Muscle layer of colon (tissue), 2 donors: Measurements from ENCODE around the gene OR6M1.

Source experiments
- H3K27ac ChIP-seq: one replicate; pipeline ENCODE4 v1.7.0; 2013; ENCODE audit warnings: low read depth, mild to moderate bottlenecking, low read length, moderate library complexity
- H3K27me3 ChIP-seq, 2 donors: one replicate each; pipeline ENCODE4 v1.7.0; 2013; ENCODE audit warnings: low read length in 2 of 2, mild to moderate bottlenecking in 2 of 2; ENCODE audit not compliant: insufficient read depth in 2 of 2, control insufficient read depth in 1 of 2
- H3K36me3 ChIP-seq: one replicate; pipeline ENCODE4 v1.7.0; 2013; ENCODE audit warnings: mild to moderate bottlenecking, low read length; ENCODE audit not compliant: insufficient read depth
- H3K4me1 ChIP-seq: one replicate; pipeline ENCODE4 v1.7.0; 2013; ENCODE audit warnings: mild to moderate bottlenecking, low read length; ENCODE audit not compliant: insufficient read depth
- H3K4me3 ChIP-seq, 2 donors: one replicate each; pipeline ENCODE4 v1.7.0; 2013; ENCODE audit warnings: low read length in 2 of 2, low read depth in 1 of 2, mild to moderate bottlenecking in 1 of 2, moderate library complexity in 1 of 2
- H3K9ac ChIP-seq: one replicate; pipeline ENCODE4 v1.7.0; 2013; ENCODE audit warnings: low read length
- H3K9me3 ChIP-seq: one replicate; pipeline ENCODE4 v1.7.0; 2013; ENCODE audit warnings: mild to moderate bottlenecking, low read length
- donor health status: abdominal sarcoma.
- donor health status: Adenocarcinoma of cecum.

Gene OR6M1

GRCh38 chr11:123815122-123815521 is 9.0 kb upstream of the OR6M1 start:
- Histone ChIP-seq H3K9ac (no peak overlapping the region), H3K9me3 (no peaks in the 10 kb centered on the region), H3K36me3 (no peaks in the 10 kb centered on the region), H3K27ac (no peak overlapping the region), H3K4me1 (no peaks in the 10 kb centered on the region), H3K4me3 (no peak overlapping the region), H3K27me3 (no peaks in the 10 kb centered on the region)

- no peaks in the 10 kb centered on the region for H3K27me3 ChIP-seq
- H3K4me3 ChIP-seq: no peak overlapping the region
- no peaks in the 10 kb centered on the region for H3K4me1 ChIP-seq
- no peaks in the 10 kb centered on the region for H3K36me3 ChIP-seq
- no peaks in the 10 kb centered on the region for H3K9me3 ChIP-seq
- no peak overlapping the region for H3K27ac ChIP-seq
- H3K9ac ChIP-seq: no peak overlapping the region
These were observed 4.4 kb downstream of the OR6M1 start for GRCh38 chr11:123801765-123802164.

- no peaks in the 10 kb centered on the region for H3K9me3 ChIP-seq
These were observed 6.1 kb downstream of the OR6M1 start for GRCh38 chr11:123800036-123800435.

GRCh38 chr11:123799438-123799837 is 6.7 kb downstream of the OR6M1 start:
- H3K27me3 ChIP-seq: no peaks in the 10 kb centered on the region
- no peaks in the 10 kb centered on the region for H3K36me3 ChIP-seq
- no peaks in the 10 kb centered on the region for H3K4me1 ChIP-seq
- no peaks in the 10 kb centered on the region for H3K9me3 ChIP-seq
- no peak overlapping the region for H3K27ac ChIP-seq
- H3K4me3 ChIP-seq: no peak overlapping the region
- H3K9ac ChIP-seq: no peak overlapping the region

More at GRCh38 chr11:123800036-123800435, 6.1 kb downstream of the OR6M1 start:
- Histone ChIP-seq H3K27ac (no peak overlapping the region), H3K27me3 (no peaks in the 10 kb centered on the region), H3K9ac (no peak overlapping the region), H3K4me3 (no peak overlapping the region), H3K36me3 (no peaks in the 10 kb centered on the region), H3K4me1 (no peaks in the 10 kb centered on the region)

- Histone ChIP-seq H3K36me3 (no peaks in the 10 kb centered on the region), H3K4me1 (no peaks in the 10 kb centered on the region), H3K9ac (no peak overlapping the region), H3K9me3 (no peaks in the 10 kb centered on the region), H3K27ac (no peak overlapping the region), H3K4me3 (no peak overlapping the region), H3K27me3 (no peaks in the 10 kb centered on the region)
These were observed 7.5 kb downstream of the OR6M1 start for GRCh38 chr11:123798513-123799252.

- Histone ChIP-seq H3K27me3 (no peaks in the 10 kb centered on the region), H3K9ac (no peak overlapping the region), H3K36me3 (no peaks in the 10 kb centered on the region), H3K4me1 (no peaks in the 10 kb centered on the region), H3K27ac (no peak overlapping the region), H3K9me3 (no peaks in the 10 kb centered on the region), H3K4me3 (no peak overlapping the region)
These were observed 8.1 kb downstream of the OR6M1 start for GRCh38 chr11:123798079-123798478.

GRCh38 chr11:123797541-123797940 is 8.6 kb downstream of the OR6M1 start:
- Histone ChIP-seq H3K36me3 (no peaks in the 10 kb centered on the region), H3K9ac (no peak overlapping the region), H3K4me3 (no peak overlapping the region), H3K9me3 (no peaks in the 10 kb centered on the region), H3K27me3 (no peaks in the 10 kb centered on the region), H3K27ac (no peak overlapping the region), H3K4me1 (no peaks in the 10 kb centered on the region)

- no peak overlapping the region for H3K9ac ChIP-seq
- no peak overlapping the region for H3K4me3 ChIP-seq
- H3K27ac ChIP-seq: no peak overlapping the region
- no peaks in the 10 kb centered on the region for H3K27me3 ChIP-seq
- H3K4me1 ChIP-seq: no peaks in the 10 kb centered on the region
- no peaks in the 10 kb centered on the region for H3K36me3 ChIP-seq
- H3K9me3 ChIP-seq: no peaks in the 10 kb centered on the region
These were observed 9.0 kb downstream of the OR6M1 start for GRCh38 chr11:123797114-123797513.

- Histone ChIP-seq H3K9ac (no peak overlapping the region), H3K4me3 (no peak overlapping the region), H3K36me3 (no peaks in the 10 kb centered on the region), H3K4me1 (no peaks in the 10 kb centered on the region), H3K27ac (no peak overlapping the region), H3K27me3 (no peaks in the 10 kb centered on the region), H3K9me3 (no peaks in the 10 kb centered on the region)
These were observed 9.9 kb downstream of the OR6M1 start for GRCh38 chr11:123796226-123796625.

GRCh38 chr11:123783536-123783935 is 22.6 kb downstream of the OR6M1 start:
- Histone ChIP-seq H3K4me3 (no peak overlapping the region), H3K36me3 (no peaks in the 10 kb centered on the region), H3K4me1 (no peaks in the 10 kb centered on the region), H3K27ac (no peak overlapping the region), H3K9ac (no peak overlapping the region), H3K9me3 (no peaks in the 10 kb centered on the region), H3K27me3 (no peaks in the 10 kb centered on the region)

- Histone ChIP-seq H3K27me3 (no peaks in the 10 kb centered on the region), H3K9ac (no peak overlapping the region), H3K4me1 (no peaks in the 10 kb centered on the region), H3K4me3 (no peak overlapping the region), H3K36me3 (no peaks in the 10 kb centered on the region), H3K9me3 (no peaks in the 10 kb centered on the region), H3K27ac (no peak overlapping the region)
These were observed 27.6 kb downstream of the OR6M1 start for GRCh38 chr11:123778511-123778910.
